ENCODE data around the gene ZSCAN18. TPM values are rescaled to one million over a fixed set of nuclear protein-coding genes. Genes with fewer than 3 reads are reported as not detected.

Gene ZSCAN18
- total and polyA plus RNA-seq, 2 of the 13 experiments (the other 11 are each of a cell fraction or from before 2014, with no cell fraction given): not detected

GRCh38 chr19:58044391-58044790 is 53.6 kb downstream of the ZSCAN18 start:
- intact Hi-C loops (cut with micrococcal nuclease; ENCODE audit: unreplicated experiment): no loop called here
- CTCF ChIA-PET (ENCODE audit: low intra/inter-chr PET ratio, low total read pairs): no interaction called here
- H3K9me3 ChIP-seq (ENCODE audit: low read length): peaks cover 58% of the 10 kb centered on the region

More at GRCh38 chr19:58044391-58044790, 53.6 kb downstream of the ZSCAN18 start:
- Histone ChIP-seq H3K4me3 (replicated peaks in 1 of 3; ENCODE audit: insufficient read depth in 1 of 3, low read depth in 2 of 3, low read length in 3 of 3) (no peak overlapping the region), H3K36me3 (replicated peaks in 1 of 2; ENCODE audit: control insufficient read depth in 1 of 2, insufficient read depth in 2 of 2, low read length in 2 of 2) (no peaks in the 10 kb centered on the region), H4K20me1 (ENCODE audit: insufficient read depth, low read length) (no peaks in the 10 kb centered on the region), H3K9ac (ENCODE audit: insufficient read depth, low read depth, low read length) (no peak overlapping the region), H3K4me2 (ENCODE audit: low read depth, low read length) (no peak overlapping the region), H3K27ac (ENCODE audit: extremely low read length, insufficient read depth, low read length) (no peak overlapping the region), H3K79me2 (ENCODE audit: insufficient read depth, low read length) (no peaks in the 10 kb centered on the region), H2AFZ (ENCODE audit: low read length) (no peak overlapping the region), H3K27me3 (ENCODE audit: control insufficient read depth in 1 of 2, insufficient read depth in 2 of 2, low read length in 2 of 2) (no peaks in the 10 kb centered on the region; a peak in 1 of 5 replicates), H3K4me1 (ENCODE audit: insufficient read depth, low read length) (no peaks in the 10 kb centered on the region)
- TF ChIP-seq STAG1 (CRISPR knock-in tag; IDR thresholded peaks at IDR 0.05): no peak
- TF ChIP-seq ZNF747 (CRISPR knock-in tag; IDR thresholded peaks at IDR 0.05; ENCODE audit: borderline replicate concordance): no peak
- TF ChIP-seq ZBED4 (CRISPR knock-in tag; IDR thresholded peaks at IDR 0.05; ENCODE audit: borderline replicate concordance): no peak
- no peak for TF ChIP-seq HNF1B (CRISPR knock-in tag; IDR thresholded peaks at IDR 0.05)
- TF ChIP-seq PITX1 (CRISPR knock-in tag; IDR thresholded peaks at IDR 0.05): no peak
- no peak for TF ChIP-seq ONECUT2 (CRISPR knock-in tag; IDR thresholded peaks at IDR 0.05)
- no peak for TF ChIP-seq ZNF772 (CRISPR knock-in tag; IDR thresholded peaks at IDR 0.05)
- TF ChIP-seq MAZ (IDR thresholded peaks at IDR 0.05; ENCODE audit: borderline replicate concordance, low read depth, low read length): no peak
- TF ChIP-seq MAZ (CRISPR knock-in tag; IDR thresholded peaks at IDR 0.05; ENCODE audit: low read depth): no peak
- no peak for TF ChIP-seq SMYD3 (CRISPR knock-in tag; IDR thresholded peaks at IDR 0.05)
- no peak for TF ChIP-seq ZNF710 (CRISPR knock-in tag; IDR thresholded peaks at IDR 0.05; ENCODE audit: borderline replicate concordance)
- no peak for TF ChIP-seq ZNF510 (CRISPR knock-in tag; IDR thresholded peaks at IDR 0.05; ENCODE audit: low read depth)
- TF ChIP-seq HES4 (CRISPR knock-in tag; IDR thresholded peaks at IDR 0.05; ENCODE audit: borderline replicate concordance): no peak
- no peak for TF ChIP-seq DDIT3 (CRISPR knock-in tag; IDR thresholded peaks at IDR 0.05)
- no peak for TF ChIP-seq ERF (CRISPR knock-in tag; IDR thresholded peaks at IDR 0.05)
- TF ChIP-seq RBFOX2 (IDR thresholded peaks at IDR 0.05; ENCODE audit: low read depth, low read length): no peak
- no peak for TF ChIP-seq POLR2A (IDR thresholded peaks at IDR 0.05; ENCODE audit: insufficient read depth in 1 of 2, low read depth in 2 of 2, low read length in 2 of 2)
- no peak for TF ChIP-seq NFRKB (IDR thresholded peaks at IDR 0.05)
- no peak for TF ChIP-seq ATF7-NPFF (CRISPR knock-in tag; IDR thresholded peaks at IDR 0.05; ENCODE audit: low read depth)
- BruUV-seq (replicated peaks): no TSS peak
- no peak for DNase-seq (ENCODE audit: low spot score)
- FAIRE-seq: no peak
- no peak for ATAC-seq
- WGBS (ENCODE audit: low lambda C conversion rate): 87% methylated on average over 40 of the region's 42 CpGs
- POLR2A ChIA-PET: no interaction called here
- in situ Hi-C loops (cut with HindIII; ENCODE audit: extremely low pct_ligation_motif_present, low pct_unique_long_range_greater_than_20kb): no loop called here
